Mucosa of descending colon (tissue), 3 donors: ENCODE results near the gene COMMD9. TPM values are rescaled to one million over a fixed set of nuclear protein-coding genes. Genes with fewer than 3 reads are reported as not detected.

Experiments
- ATAC-seq: fragments of 200-7000 bp; cut with Tn5 transposase; one replicate; pipeline ENCODE4 v1.9.1; 2020; ENCODE audit warnings: mild to moderate bottlenecking, moderate library complexity
- DNase-seq, 3 donors: peaks; one replicate each; pipeline ENCODE4 v3.0.0-alpha.2; 2020
- H3K36me3 ChIP-seq: fragments of 200-600 bp; one replicate; pipeline ENCODE4 v1.8.0; 2021; ENCODE audit warnings: low read depth, mild to moderate bottlenecking
- H3K4me1 ChIP-seq: fragments of 200-600 bp; one replicate; pipeline ENCODE4 v1.8.0; 2021; ENCODE audit warnings: low read depth, mild to moderate bottlenecking
- H3K4me3 ChIP-seq: fragments of 200-600 bp; one replicate; pipeline ENCODE4 v1.8.0; 2021; ENCODE audit warnings: mild to moderate bottlenecking
- H3K9me3 ChIP-seq: fragments of 200-600 bp; one replicate; pipeline ENCODE4 v1.8.0; 2021; ENCODE audit warnings: mild to moderate bottlenecking
- intact Hi-C, 2 donors: fragments of 100-400 bp; cut with DNase I in 1 of 2; cut with micrococcal nuclease in 1 of 2; formaldehyde crosslinking; loops; one replicate each; pipeline versions ENCODE4 v1.11.0 to v1.11.1; 2022; cut with DNase I, micrococcal nuclease
- total RNA-seq, 3 donors: library from RNA; stranded (reverse); fragmentation: NEBNext Ultra II Directional in 2 of 3; extraction: Animal tissue kit (Norgen Biotek cat#: 25700) in 2 of 3; gene quantifications; one replicate each; pipeline versions ENCODE4 v1.2.1 to v1.2.4, GENCODE V29; 2021 to 2023
- TF ChIP-seq, protein P1 (sequence below): fragments of 200-600 bp; IDR thresholded peaks from one replicate; pipeline ENCODE4 v1.8.0; 2022; ENCODE audit warnings: antibody characterized with exemption, mild to moderate bottlenecking
- donor health status: DM: no; HTN: no; CAD: no; lungs with moderate emphysema.
- donor health status: DM: no; HTN: no; CAD: no.
- donor health status: DM: no; HTN: yes; CAD: no.

COMMD9 gene
- total RNA-seq, 3 donors from 2014 or later, result 35.4 to 64.0 (median 40.8) TPM

- H3K4me1 ChIP-seq, result peaks cover 21% of the 10 kb centered on the region
- intact Hi-C loops, result no loop called here
- no peak overlapping the region for H3K4me3 ChIP-seq
- DNase-seq, result no peak
- no peaks in the 10 kb centered on the region for H3K9me3 ChIP-seq
- peak; percentile 21 for ATAC-seq
- TF ChIP-seq, protein P1, sequence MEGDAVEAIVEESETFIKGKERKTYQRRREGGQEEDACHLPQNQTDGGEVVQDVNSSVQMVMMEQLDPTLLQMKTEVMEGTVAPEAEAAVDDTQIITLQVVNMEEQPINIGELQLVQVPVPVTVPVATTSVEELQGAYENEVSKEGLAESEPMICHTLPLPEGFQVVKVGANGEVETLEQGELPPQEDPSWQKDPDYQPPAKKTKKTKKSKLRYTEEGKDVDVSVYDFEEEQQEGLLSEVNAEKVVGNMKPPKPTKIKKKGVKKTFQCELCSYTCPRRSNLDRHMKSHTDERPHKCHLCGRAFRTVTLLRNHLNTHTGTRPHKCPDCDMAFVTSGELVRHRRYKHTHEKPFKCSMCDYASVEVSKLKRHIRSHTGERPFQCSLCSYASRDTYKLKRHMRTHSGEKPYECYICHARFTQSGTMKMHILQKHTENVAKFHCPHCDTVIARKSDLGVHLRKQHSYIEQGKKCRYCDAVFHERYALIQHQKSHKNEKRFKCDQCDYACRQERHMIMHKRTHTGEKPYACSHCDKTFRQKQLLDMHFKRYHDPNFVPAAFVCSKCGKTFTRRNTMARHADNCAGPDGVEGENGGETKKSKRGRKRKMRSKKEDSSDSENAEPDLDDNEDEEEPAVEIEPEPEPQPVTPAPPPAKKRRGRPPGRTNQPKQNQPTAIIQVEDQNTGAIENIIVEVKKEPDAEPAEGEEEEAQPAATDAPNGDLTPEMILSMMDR, result no peak
- no peaks in the 10 kb centered on the region for H3K36me3 ChIP-seq
Observed at GRCh38 chr11:36313750-36314433, 24.7 kb upstream of the COMMD9 start.

GRCh38 chr11:36312611-36313472 is 23.6 kb upstream of the COMMD9 start:
- no peaks in the 10 kb centered on the region for H3K9me3 ChIP-seq
- peaks cover 21% of the 10 kb centered on the region for H3K4me1 ChIP-seq
- no peak for DNase-seq
- H3K36me3 ChIP-seq, result no peaks in the 10 kb centered on the region
- intact Hi-C loops, result no loop called here
- TF ChIP-seq, protein P1, result no peak
- no peak overlapping the region for H3K4me3 ChIP-seq
- ATAC-seq, result peak; percentile 66

DNA sequence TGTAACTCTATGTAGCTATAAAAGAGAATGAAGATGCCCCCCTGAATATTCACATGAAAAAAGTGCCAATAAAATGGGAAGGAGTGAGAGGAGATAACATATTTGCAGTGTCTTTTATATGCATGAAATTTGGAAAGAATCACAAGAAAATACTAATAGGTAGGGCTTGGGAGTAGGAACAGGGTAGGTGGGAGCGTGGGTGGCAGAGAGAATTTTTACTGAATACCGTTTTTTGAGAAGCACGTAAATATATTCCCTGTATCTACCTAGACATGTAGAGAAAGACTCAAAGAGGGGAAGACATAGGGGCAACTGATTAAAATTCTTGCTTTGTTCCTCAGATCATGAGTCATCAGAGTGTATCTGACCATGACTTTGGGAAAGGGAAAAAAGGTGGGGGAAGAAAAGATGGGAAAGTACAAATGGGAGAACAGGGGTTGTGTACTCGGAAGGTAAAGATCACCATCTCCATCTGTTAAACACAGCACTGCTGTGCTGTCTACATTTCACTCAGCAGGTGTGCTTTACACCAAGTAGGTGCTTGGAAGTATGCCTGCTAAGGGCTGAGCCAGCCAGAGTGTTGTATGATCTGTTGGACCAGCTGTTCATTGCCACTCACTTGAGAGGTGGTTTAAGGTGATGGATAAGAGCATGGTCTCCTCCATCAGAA is 22.8 kb upstream of the COMMD9 start:
- no peaks in the 10 kb centered on the region for H3K9me3 ChIP-seq
- no peaks in the 10 kb centered on the region for H3K36me3 ChIP-seq
- no peak overlapping the region for H3K4me3 ChIP-seq
- H3K4me1 ChIP-seq, result peaks cover 23% of the 10 kb centered on the region
- peak; percentile 41 for ATAC-seq
- DNase-seq, result no peak
- TF ChIP-seq, protein P1, result no peak
- intact Hi-C loops, result no loop called here

- intact Hi-C loops, result no loop called here
- Histone ChIP-seq H3K9me3 (no peaks in the 10 kb centered on the region), H3K4me3 (no peak overlapping the region), H3K36me3 (no peaks in the 10 kb centered on the region), H3K4me1 (peaks cover 24% of the 10 kb centered on the region)
- DNase-seq (no peak), ATAC-seq (no peak)
- TF ChIP-seq, protein P1, result no peak
Observed at GRCh38 chr11:36309779-36310178, 20.6 kb upstream of the COMMD9 start.

- no peak overlapping the region for H3K4me3 ChIP-seq
- no peaks in the 10 kb centered on the region for H3K9me3 ChIP-seq
- peaks cover 20% of the 10 kb centered on the region for H3K4me1 ChIP-seq
- DNase-seq (no peak), ATAC-seq (no peak)
- TF ChIP-seq, protein P1, result no peak
- H3K36me3 ChIP-seq, result no peaks in the 10 kb centered on the region
- intact Hi-C loops, result no loop called here
Observed at GRCh38 chr11:36308577-36308976, 19.4 kb upstream of the COMMD9 start.
